ENCODE results near the gene SLX4IP.

DNA sequence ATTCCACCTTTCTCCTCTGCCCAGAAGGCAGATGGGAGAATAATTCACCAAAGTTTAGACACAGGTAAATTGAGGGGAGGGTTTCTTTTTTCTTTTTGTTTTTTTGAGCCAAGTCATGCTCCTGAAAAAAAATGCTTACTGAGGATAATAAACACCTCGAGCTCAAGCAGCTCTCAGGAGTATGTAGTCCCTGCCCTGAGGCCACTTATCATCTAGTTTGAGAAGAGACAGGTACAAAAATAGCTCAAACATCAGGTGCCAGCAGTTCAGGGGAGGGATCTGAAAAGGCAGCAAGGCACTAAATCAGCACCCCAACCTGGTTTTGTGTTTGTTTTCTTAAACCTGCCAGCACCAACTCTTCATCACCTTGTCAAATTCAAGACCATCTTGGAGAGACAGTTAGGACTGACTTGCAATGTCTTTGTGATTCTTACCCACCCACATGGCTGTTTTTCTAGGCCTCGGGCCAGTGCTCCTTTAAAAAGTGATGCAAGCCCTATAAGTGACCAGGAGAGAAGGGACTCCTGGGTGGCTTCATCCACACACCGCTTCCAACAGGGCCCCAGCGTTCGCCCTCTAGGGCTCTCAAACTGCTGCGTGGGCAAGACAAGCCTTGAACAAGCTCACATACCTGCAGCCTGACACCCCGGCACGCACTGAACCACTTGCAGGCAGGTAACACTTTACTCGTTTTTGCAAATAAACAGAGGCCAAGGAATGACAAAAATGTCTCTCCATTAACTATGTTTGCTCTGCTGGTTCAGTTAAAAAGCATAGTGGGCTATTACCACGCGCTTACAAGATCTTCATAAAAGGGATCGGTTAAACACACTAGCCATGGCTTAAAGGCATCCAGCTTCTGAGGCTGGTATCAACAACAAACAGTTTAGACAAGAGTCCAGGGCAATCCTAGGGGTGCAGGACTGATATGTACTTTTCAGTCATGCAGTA is 224.8 kb downstream of the SLX4IP start:
- TF ChIP-seq, protein P1, sequence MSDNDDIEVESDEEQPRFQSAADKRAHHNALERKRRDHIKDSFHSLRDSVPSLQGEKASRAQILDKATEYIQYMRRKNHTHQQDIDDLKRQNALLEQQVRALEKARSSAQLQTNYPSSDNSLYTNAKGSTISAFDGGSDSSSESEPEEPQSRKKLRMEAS (IDR thresholded peaks at IDR 0.05): no peak
- TF ChIP-seq RAD21 (IDR thresholded peaks at IDR 0.05; ENCODE audit: low read depth) (no peak), ZBTB7A (IDR thresholded peaks at IDR 0.05; ENCODE audit: low read depth) (no peak), TEAD4 (IDR thresholded peaks at IDR 0.05) (no peak), EP300 (IDR thresholded peaks at IDR 0.05; ENCODE audit: borderline replicate concordance) (no peak), TAF1 (IDR thresholded peaks at IDR 0.05; ENCODE audit: low read depth) (no peak), TCF12 (IDR thresholded peaks at IDR 0.05; ENCODE audit: low read depth) (no peak), CREB1 (IDR thresholded peaks at IDR 0.05; ENCODE audit: low read depth) (no peak), FOXM1 (IDR thresholded peaks at IDR 0.05; ENCODE audit: borderline replicate concordance, low read depth) (no peak), YY1 (IDR thresholded peaks at IDR 0.05; ENCODE audit: low read depth) (no peak)
- TF ChIP-seq, protein P2, sequence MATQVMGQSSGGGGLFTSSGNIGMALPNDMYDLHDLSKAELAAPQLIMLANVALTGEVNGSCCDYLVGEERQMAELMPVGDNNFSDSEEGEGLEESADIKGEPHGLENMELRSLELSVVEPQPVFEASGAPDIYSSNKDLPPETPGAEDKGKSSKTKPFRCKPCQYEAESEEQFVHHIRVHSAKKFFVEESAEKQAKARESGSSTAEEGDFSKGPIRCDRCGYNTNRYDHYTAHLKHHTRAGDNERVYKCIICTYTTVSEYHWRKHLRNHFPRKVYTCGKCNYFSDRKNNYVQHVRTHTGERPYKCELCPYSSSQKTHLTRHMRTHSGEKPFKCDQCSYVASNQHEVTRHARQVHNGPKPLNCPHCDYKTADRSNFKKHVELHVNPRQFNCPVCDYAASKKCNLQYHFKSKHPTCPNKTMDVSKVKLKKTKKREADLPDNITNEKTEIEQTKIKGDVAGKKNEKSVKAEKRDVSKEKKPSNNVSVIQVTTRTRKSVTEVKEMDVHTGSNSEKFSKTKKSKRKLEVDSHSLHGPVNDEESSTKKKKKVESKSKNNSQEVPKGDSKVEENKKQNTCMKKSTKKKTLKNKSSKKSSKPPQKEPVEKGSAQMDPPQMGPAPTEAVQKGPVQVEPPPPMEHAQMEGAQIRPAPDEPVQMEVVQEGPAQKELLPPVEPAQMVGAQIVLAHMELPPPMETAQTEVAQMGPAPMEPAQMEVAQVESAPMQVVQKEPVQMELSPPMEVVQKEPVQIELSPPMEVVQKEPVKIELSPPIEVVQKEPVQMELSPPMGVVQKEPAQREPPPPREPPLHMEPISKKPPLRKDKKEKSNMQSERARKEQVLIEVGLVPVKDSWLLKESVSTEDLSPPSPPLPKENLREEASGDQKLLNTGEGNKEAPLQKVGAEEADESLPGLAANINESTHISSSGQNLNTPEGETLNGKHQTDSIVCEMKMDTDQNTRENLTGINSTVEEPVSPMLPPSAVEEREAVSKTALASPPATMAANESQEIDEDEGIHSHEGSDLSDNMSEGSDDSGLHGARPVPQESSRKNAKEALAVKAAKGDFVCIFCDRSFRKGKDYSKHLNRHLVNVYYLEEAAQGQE (IDR thresholded peaks at IDR 0.05; ENCODE audit: low read depth): no peak
